ENCODE results near the gene ACOX1. TPM values are rescaled to one million over a fixed set of nuclear protein-coding genes. Genes with fewer than 3 reads are reported as not detected.

ACOX1 gene
- total and polyA plus RNA-seq, 12 donors = 11.1 to 105 (median 92.1) TPM

DNA sequence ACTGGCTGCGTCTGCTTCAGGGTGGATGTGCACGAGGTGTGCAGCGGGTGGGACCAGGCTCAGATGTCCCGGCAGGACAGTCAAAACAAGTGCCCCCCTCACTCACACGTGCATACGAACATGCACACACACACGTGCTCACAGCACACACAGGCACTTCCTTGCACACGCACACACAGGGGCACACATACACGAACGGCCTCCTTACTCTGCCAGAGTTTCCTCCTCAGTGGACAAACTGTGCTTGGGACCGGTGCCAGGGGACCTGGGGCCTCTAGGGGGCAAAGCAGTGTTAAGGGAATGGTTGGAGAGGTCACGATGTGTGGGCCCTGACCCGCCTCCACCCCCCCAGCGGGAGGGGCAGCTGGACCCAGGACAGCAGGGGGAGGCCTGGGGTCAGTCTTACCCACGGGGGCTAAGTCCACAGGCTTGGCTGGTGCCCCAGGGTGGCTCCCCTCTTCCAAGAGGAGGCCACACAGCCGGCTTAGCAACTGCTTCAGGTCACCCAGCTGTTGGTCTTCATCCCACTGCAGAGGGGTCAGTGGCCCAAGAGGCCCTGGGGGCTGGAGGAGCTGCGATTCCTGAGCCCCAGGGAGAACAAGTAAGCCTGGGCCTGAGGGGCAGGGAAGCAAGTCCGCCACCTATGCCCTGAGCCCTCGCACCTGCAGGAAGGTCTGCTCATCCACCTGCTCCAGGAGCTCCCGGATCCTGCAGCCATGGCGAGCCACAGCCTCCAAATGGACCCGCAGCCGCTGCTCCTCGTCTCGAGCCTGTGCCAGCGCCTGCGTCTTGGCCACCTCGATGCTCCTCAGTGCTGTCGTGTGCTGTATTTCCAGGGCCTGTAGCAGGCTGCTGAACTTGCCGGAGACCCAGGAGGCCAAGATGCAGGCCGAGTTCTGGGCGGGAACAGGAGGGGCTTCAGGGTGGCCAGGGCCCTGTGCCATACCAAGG lies 87.1 kb downstream of the ACOX1 start:
- DNase-seq (no peak), ATAC-seq (no peak)
- H3K27me3 ChIP-seq = no peaks in the 10 kb centered on the region
- peaks cover 9 to 29% (median 19%) of the 10 kb centered on the region in 9 donors for H3K4me1 ChIP-seq
- H3K36me3 ChIP-seq = peaks cover 0 to 53% (median 16%) of the 10 kb centered on the region in 9 donors
- 78 to 81% methylated on average over 32 of the region's 32 CpGs for WGBS, 2 donors
- intact Hi-C loops (cut with DNase I) = loop anchor here in 3 of 10 donors (5.0 to 10.0 kb wide), 3 partner anchors 120 to 130 kb away; partner anchors contain the start of gene GALK1 (in 1 of the 3)
- TF ChIP-seq, protein P1, sequence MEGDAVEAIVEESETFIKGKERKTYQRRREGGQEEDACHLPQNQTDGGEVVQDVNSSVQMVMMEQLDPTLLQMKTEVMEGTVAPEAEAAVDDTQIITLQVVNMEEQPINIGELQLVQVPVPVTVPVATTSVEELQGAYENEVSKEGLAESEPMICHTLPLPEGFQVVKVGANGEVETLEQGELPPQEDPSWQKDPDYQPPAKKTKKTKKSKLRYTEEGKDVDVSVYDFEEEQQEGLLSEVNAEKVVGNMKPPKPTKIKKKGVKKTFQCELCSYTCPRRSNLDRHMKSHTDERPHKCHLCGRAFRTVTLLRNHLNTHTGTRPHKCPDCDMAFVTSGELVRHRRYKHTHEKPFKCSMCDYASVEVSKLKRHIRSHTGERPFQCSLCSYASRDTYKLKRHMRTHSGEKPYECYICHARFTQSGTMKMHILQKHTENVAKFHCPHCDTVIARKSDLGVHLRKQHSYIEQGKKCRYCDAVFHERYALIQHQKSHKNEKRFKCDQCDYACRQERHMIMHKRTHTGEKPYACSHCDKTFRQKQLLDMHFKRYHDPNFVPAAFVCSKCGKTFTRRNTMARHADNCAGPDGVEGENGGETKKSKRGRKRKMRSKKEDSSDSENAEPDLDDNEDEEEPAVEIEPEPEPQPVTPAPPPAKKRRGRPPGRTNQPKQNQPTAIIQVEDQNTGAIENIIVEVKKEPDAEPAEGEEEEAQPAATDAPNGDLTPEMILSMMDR (IDR thresholded peaks at IDR 0.05) = no peak
- no peaks in the 10 kb centered on the region for H3K9me3 ChIP-seq
- H3K27ac ChIP-seq = no peak overlapping the region
- H3K4me3 ChIP-seq = no peak overlapping the region

Other genes starting within 250 kb of the ACOX1 start
- gene GALK1, start 214.0 kb downstream of the ACOX1 start, total RNA-seq = 10 to 100 TPM in 6 of 10 donors, 1 to 10 TPM in 4; 5.2 to 26.4 (median 11.3) TPM
- gene GALK1, start 214.0 kb downstream of the ACOX1 start, polyA plus RNA-seq = 10 to 100 TPM; 29.2 to 44.6 TPM
- 10 to 100 TPM; 11.6 to 19.1 (median 14.7) TPM for gene UNK, start 194.4 kb downstream of the ACOX1 start, total RNA-seq
- 10 to 100 TPM; 12.9 to 21.3 TPM for gene UNK, start 194.4 kb downstream of the ACOX1 start, polyA plus RNA-seq
- gene UNC13D, start 134.8 kb downstream of the ACOX1 start, total RNA-seq = 10 to 100 TPM in 3 of 10 donors, 1 to 10 TPM in 7; 5.5 to 20.7 (median 8.5) TPM
- gene UNC13D, start 134.8 kb downstream of the ACOX1 start, polyA plus RNA-seq = 10 to 100 TPM in 1 of 2 donors, 1 to 10 TPM in 1; 3.0 to 12.6 TPM
- gene WBP2, start 123.8 kb downstream of the ACOX1 start, total RNA-seq = 100 to 1,000 TPM; 130 to 210 (median 173) TPM
- gene WBP2, start 123.8 kb downstream of the ACOX1 start, polyA plus RNA-seq = 100 to 1,000 TPM; 155 to 205 TPM
- 10 to 100 TPM in 9 of 10 donors, 1 to 10 TPM in 1; 9.3 to 53.1 (median 21.5) TPM for gene TRIM47, start 100.6 kb downstream of the ACOX1 start, total RNA-seq
- gene TRIM47, start 100.6 kb downstream of the ACOX1 start, polyA plus RNA-seq = 10 to 100 TPM; 22.4 to 48.7 TPM
- gene TRIM65, start 82.2 kb downstream of the ACOX1 start, total RNA-seq = 10 to 100 TPM in 1 of 10 donors, 1 to 10 TPM in 9; 5.1 to 12.7 (median 8.9) TPM
- gene TRIM65, start 82.2 kb downstream of the ACOX1 start, polyA plus RNA-seq = 10 to 100 TPM in 1 of 2 donors, 1 to 10 TPM in 1; 5.6 to 16.7 TPM
- 100 to 1,000 TPM in 4 of 10 donors, 10 to 100 TPM in 6; 89.6 to 144 (median 96.5) TPM for gene MRPL38, start 74.3 kb downstream of the ACOX1 start, total RNA-seq
- 100 to 1,000 TPM in 1 of 2 donors, 10 to 100 TPM in 1; 86.0 to 160 TPM for gene MRPL38, start 74.3 kb downstream of the ACOX1 start, polyA plus RNA-seq
- gene FBF1, start 38.1 kb downstream of the ACOX1 start, total RNA-seq = 1 to 10 TPM; 2.1 to 6.3 (median 2.8) TPM
- 1 to 10 TPM; 1.6 to 8.3 TPM for gene FBF1, start 38.1 kb downstream of the ACOX1 start, polyA plus RNA-seq
- gene TEN1, start 74 bp upstream of the ACOX1 start, total RNA-seq = 10 to 100 TPM in 3 of 10 donors, 1 to 10 TPM in 7; 4.4 to 13.3 (median 9.0) TPM
- gene TEN1, start 74 bp upstream of the ACOX1 start, polyA plus RNA-seq = 10 to 100 TPM; 19.5 to 20.1 TPM
- 1 to 10 TPM in 7 of 10 donors, under 1 TPM in 3; 0.52 to 2.2 (median 1.3) TPM for gene CDK3, start 21.7 kb upstream of the ACOX1 start, total RNA-seq
- 10 to 100 TPM in 1 of 2 donors, 1 to 10 TPM in 1; 2.4 to 11.3 TPM for gene CDK3, start 21.7 kb upstream of the ACOX1 start, polyA plus RNA-seq
- gene EVPL, start 48.1 kb upstream of the ACOX1 start, total RNA-seq = under 1 TPM in 4 of 10 donors, not detected in 6; 0.04 to 0.31 (median 0.05) TPM
- under 1 TPM; 0.04 to 0.07 TPM for gene EVPL, start 48.1 kb upstream of the ACOX1 start, polyA plus RNA-seq
- 10 to 100 TPM; 53.6 to 69.7 (median 63.1) TPM for gene SRP68, start 93.4 kb upstream of the ACOX1 start, total RNA-seq
- 10 to 100 TPM; 26.2 to 62.1 TPM for gene SRP68, start 93.4 kb upstream of the ACOX1 start, polyA plus RNA-seq
- gene GALR2, start 95.6 kb upstream of the ACOX1 start, total RNA-seq = not detected
- under 1 TPM in 1 of 2 donors, not detected in 1; 0.10 TPM for gene GALR2, start 95.6 kb upstream of the ACOX1 start, polyA plus RNA-seq
- gene ZACN, start 100.0 kb upstream of the ACOX1 start, total RNA-seq = not detected
- 1 to 10 TPM; 1.1 to 1.6 TPM for gene ZACN, start 100.0 kb upstream of the ACOX1 start, polyA plus RNA-seq
- gene EXOC7, start 124.6 kb upstream of the ACOX1 start, total RNA-seq = 10 to 100 TPM; 66.4 to 97.5 (median 87.9) TPM
- 10 to 100 TPM; 37.9 to 55.6 TPM for gene EXOC7, start 124.6 kb upstream of the ACOX1 start, polyA plus RNA-seq
- not detected for gene FOXJ1, start 162.1 kb upstream of the ACOX1 start, total RNA-seq
- gene FOXJ1, start 162.1 kb upstream of the ACOX1 start, polyA plus RNA-seq = under 1 TPM in 1 of 2 donors, not detected in 1; 0.03 TPM